ENCODE data around the gene DLG5. TPM values are rescaled to one million over a fixed set of nuclear protein-coding genes. Genes with fewer than 3 reads are reported as not detected.

DLG5 gene
- total and polyA plus RNA-seq, 10 of the 15 experiments (the other 5 are each of a cell fraction or from before 2014, with no cell fraction given): 0.18 to 6.6 (median 2.7) TPM

DNA sequence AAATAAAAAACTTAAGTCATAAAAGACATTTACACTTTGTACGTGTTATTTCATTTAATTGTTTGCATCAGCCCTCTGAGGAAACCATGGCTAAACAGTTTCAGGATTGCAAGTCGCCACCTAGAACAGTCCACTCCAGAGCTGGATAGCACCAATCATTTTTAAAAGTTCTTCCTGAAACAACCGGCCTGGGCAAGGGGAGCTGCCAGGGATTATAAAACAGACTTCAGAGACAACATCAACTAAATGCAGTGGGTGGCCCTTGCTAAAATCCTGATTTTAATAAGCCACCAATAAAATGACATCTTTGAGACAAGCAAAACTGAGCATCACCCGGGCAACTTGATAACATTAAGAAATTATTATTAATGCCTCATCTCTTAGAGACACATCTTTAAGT is 13.5 kb downstream of the DLG5 start (continued):
- no peak for TF ChIP-seq NR2C2 (IDR thresholded peaks at IDR 0.05; ENCODE audit: borderline replicate concordance, control insufficient read depth, insufficient read length, low read depth)

DNA sequence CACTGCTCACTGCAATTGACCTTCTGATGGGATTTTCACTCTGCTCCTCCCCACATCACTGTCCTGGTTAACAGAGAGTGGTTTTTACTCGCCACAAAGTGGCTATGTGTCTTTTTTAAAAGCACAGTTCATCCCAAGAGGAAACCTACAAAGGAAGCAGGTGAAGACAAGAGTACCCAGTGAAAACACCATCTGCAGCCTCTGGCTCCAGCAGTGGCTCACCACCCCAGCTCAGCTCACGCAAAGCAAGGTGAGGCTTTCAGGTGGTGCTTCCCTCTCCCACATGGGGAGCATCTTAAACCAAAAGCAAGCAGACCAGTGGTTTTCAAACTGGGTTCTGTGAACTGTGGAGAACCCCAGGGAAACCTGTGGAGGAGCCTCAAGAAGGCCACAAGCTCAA is 14.0 kb downstream of the DLG5 start:
- ChIA-PET RAD21 (ENCODE audit: unreplicated experiment) (no interaction called here), SMC1A (ENCODE audit: uncharacterized antibody, unreplicated experiment) (interaction anchor here (1.9 kb wide), 1 partner anchor 9 kb away, joined by 7 read pairs; no protein-coding TSS in a partner anchor), POLR2A (no interaction called here), CTCF (no interaction called here)
- H3K79me2 ChIP-seq (ENCODE audit: control insufficient read depth, insufficient read depth, low read length): no peaks in the 10 kb centered on the region
- H3K4me1 ChIP-seq (ENCODE audit: control insufficient read depth, insufficient read depth, low read length): no peaks in the 10 kb centered on the region
- no peak for FAIRE-seq
- in situ Hi-C loops (cut with MboI): no loop called here
- H3K9me3 ChIP-seq (replicated peaks; ENCODE audit: control insufficient read depth, insufficient read depth, low read length): no peaks in the 10 kb centered on the region
- BruUV-seq (replicated peaks): no TSS peak
- H2AFZ ChIP-seq (ENCODE audit: control insufficient read depth, low read depth, low read length): no peak overlapping the region
- DNase-seq (ENCODE audit: low read depth, low spot score): no peak
- no peak overlapping the region for H3K9ac ChIP-seq (ENCODE audit: control insufficient read depth, insufficient read depth, low read length)
- no peaks in the 10 kb centered on the region for H3K27me3 ChIP-seq (replicated peaks in 1 of 2; ENCODE audit: control insufficient read depth in 2 of 2, insufficient read depth in 2 of 2, low read length in 1 of 2)
- TF ChIP-seq, protein P1, sequence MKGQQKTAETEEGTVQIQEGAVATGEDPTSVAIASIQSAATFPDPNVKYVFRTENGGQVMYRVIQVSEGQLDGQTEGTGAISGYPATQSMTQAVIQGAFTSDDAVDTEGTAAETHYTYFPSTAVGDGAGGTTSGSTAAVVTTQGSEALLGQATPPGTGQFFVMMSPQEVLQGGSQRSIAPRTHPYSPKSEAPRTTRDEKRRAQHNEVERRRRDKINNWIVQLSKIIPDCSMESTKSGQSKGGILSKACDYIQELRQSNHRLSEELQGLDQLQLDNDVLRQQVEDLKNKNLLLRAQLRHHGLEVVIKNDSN (IDR thresholded peaks at IDR 0.05; ENCODE audit: borderline replicate concordance, extremely low read length, insufficient read depth, low read depth, low read length): no peak
- TF ChIP-seq CHD1 (IDR thresholded peaks at IDR 0.05; ENCODE audit: low read depth, low read length) (no peak), HDAC6 (IDR thresholded peaks at IDR 0.05; ENCODE audit: unreplicated experiment) (no peak), FOXK2 (IDR thresholded peaks at IDR 0.05) (no peak), CHD4 (IDR thresholded peaks at IDR 0.05) (no peak), POLR2AphosphoS5 (IDR thresholded peaks at IDR 0.05; ENCODE audit: low read length) (no peak), IKZF1 (conservative IDR thresholded peaks at IDR 0.05) (no peak), BHLHE40 (IDR thresholded peaks at IDR 0.05; ENCODE audit: borderline replicate concordance in 1 of 2, low read depth in 2 of 2, low read length in 1 of 2) (no peak)
- TF ChIP-seq, protein P2, sequence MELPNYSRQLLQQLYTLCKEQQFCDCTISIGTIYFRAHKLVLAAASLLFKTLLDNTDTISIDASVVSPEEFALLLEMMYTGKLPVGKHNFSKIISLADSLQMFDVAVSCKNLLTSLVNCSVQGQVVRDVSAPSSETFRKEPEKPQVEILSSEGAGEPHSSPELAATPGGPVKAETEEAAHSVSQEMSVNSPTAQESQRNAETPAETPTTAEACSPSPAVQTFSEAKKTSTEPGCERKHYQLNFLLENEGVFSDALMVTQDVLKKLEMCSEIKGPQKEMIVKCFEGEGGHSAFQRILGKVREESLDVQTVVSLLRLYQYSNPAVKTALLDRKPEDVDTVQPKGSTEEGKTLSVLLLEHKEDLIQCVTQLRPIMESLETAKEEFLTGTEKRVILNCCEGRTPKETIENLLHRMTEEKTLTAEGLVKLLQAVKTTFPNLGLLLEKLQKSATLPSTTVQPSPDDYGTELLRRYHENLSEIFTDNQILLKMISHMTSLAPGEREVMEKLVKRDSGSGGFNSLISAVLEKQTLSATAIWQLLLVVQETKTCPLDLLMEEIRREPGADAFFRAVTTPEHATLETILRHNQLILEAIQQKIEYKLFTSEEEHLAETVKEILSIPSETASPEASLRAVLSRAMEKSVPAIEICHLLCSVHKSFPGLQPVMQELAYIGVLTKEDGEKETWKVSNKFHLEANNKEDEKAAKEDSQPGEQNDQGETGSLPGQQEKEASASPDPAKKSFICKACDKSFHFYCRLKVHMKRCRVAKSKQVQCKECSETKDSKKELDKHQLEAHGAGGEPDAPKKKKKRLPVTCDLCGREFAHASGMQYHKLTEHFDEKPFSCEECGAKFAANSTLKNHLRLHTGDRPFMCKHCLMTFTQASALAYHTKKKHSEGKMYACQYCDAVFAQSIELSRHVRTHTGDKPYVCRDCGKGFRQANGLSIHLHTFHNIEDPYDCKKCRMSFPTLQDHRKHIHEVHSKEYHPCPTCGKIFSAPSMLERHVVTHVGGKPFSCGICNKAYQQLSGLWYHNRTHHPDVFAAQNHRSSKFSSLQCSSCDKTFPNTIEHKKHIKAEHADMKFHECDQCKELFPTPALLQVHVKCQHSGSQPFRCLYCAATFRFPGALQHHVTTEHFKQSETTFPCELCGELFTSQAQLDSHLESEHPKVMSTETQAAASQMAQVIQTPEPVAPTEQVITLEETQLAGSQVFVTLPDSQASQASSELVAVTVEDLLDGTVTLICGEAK (IDR thresholded peaks at IDR 0.05; ENCODE audit: borderline replicate concordance): no peak
- no peak overlapping the region for H3K4me3 ChIP-seq
- H3K27ac ChIP-seq (ENCODE audit: control insufficient read depth, insufficient read depth): no peak overlapping the region
- no peaks in the 10 kb centered on the region for H3K36me3 ChIP-seq (ENCODE audit: control insufficient read depth in 2 of 2, insufficient read depth in 2 of 2, low read length in 1 of 2)
- H3K4me2 ChIP-seq (ENCODE audit: control insufficient read depth, insufficient read depth): no peak overlapping the region
- H4K20me1 ChIP-seq (ENCODE audit: control insufficient read depth, insufficient read depth): no peaks in the 10 kb centered on the region
- intact Hi-C loops (cut with micrococcal nuclease; ENCODE audit: unreplicated experiment): no loop called here
- no peak; the same call in 2 of the 3 replicates for ATAC-seq
- 28% methylated on average over 2 of the region's 2 CpGs for WGBS (ENCODE audit: insufficient coverage, insufficient replicate concordance, low lambda C conversion rate, missing lambda C conversion rate)
